ENCODE data around the gene NUP133.

DNA sequence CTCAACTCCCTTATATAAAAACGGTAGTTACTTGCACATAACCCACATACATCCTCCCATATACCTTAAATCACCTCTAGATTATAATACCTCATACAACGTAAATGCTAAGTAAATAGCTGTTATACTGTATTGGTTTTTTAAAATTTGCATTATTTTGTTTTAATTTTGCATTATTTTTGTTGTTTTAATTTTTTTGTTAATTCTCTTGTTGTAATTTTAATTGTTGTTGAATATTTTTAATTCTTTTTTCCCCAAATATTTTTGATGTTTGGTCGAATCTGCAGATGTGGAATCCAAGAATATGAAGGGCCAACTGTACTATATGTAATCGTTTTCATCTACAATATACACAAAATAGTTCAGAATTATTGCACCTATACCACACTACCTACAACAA, 50.7 kb downstream of the NUP133 start:
- no peak for TF ChIP-seq CTCF (IDR thresholded peaks at IDR 0.05)
- TF ChIP-seq POLR2A (IDR thresholded peaks at IDR 0.05), result no peak
